CD4-positive, alpha-beta T cell treated with Interferon alpha-2 for 1 hour (primary cell): ENCODE measurements around the gene MIPOL1.
"Not testable (repeated sequence)": the region's sequence is repeated elsewhere in the genome, so short reads cannot be mapped to it uniquely, and the experiment has no call there.

ENCODE experiments used
- DNase-seq, 2 donors: peaks; one replicate each; pipeline ENCODE4 v3.0.0-alpha.2; 2020 to 2022

The MIPOL1 gene

GRCh38 chr14:37187840-37188577 lies 9.7 kb upstream of the MIPOL1 start:
- DNase-seq, result not testable (repeated sequence)

- DNase-seq, result not testable (repeated sequence)
Measured at GRCh38 chr14:37189733-37190132, 8.0 kb upstream of the MIPOL1 start.

DNA sequence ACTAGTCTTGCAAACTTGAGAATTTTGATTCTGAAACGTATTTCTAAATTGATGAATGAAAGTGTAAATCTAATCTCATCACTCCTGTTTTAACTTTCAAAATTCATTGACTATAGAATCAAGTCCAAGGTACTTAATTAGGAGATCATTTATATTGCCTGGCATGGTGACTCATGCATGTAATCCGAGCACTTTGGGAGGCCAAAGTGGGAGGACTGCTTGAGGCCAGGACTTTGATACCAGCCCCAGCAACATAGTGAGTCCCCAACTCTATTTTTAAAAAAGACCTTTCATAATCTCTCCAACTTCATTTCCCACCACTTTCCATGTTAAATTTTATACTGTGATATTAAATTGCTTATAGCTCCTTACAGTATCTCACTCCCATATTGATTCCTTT lies 3.0 kb upstream of the MIPOL1 start:
- no peak for DNase-seq

GRCh38 chr14:37195327-37195726 lies 2.4 kb upstream of the MIPOL1 start:
- DNase-seq, result no peak

GRCh38 chr14:37196604-37197420 lies 925 bp upstream of the MIPOL1 start:
- DNase-seq, result no peak

DNA sequence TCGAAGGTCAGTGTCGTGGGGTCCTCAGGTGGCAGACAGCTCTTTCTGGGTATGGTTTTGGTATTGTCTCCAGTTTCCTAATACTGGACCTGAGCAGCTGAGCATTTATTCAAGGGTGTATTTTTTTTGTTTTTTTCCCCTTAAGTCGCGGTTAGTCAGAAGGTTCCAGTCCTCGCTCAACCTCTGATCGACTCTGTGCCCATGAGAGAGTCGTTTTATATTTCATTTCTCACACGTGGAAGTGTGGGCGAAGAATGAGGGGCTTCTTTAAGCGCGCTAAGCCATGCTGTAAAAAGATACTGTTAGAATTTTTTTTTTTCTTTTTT lies 499 bp downstream of the MIPOL1 start:
- DNase-seq, result no peak

GRCh38 chr14:37198907-37199306 lies 1.2 kb downstream of the MIPOL1 start:
- no peak for DNase-seq

DNA sequence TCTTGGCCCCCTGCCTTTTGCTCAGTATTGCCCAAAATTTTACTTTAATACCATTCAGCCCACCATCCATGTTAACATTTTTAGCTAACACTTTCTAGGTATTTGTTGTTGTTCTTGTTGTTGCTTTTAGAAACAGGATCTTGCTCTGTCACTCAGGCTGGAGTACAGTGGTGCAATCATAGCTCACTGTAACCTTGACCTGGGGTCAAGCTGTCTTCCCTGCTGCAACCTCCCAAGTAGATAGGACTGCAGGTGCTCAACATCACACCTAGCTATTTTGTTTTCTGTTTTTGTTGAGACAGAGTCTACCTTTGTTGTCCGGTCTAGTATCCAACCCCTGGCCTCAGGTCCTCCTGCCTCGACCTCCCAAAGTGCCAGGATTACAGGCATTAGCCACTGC lies 4.0 kb downstream of the MIPOL1 start:
- DNase-seq, result no peak

GRCh38 chr14:37202265-37202664 lies 4.5 kb downstream of the MIPOL1 start:
- no peak for DNase-seq

DNA sequence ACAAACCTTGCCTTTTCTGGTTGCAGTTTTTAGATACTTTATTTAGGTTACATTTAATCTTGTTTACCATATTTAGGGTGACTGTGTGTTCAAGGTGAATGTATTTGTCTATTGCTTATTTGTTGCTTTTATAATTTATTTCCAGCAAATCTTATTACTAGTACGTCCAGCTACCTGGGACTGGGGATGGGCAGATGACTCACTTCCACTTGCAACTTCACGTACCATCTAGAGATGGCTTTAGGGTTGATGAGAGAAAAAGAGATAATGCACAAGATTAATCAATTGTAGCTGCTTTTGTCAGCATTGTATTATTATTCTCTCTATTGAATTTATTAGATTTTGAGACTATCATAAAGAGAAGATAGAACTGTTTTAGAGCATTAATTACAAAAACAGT lies 5.1 kb downstream of the MIPOL1 start:
- DNase-seq, result no peak

- DNase-seq, result no peak
Measured at GRCh38 chr14:37203423-37203822, 5.7 kb downstream of the MIPOL1 start.

GRCh38 chr14:37205623-37206605 lies 8.2 kb downstream of the MIPOL1 start:
- DNase-seq, result not testable (repeated sequence)

- DNase-seq, result not testable (repeated sequence)
Measured at GRCh38 chr14:37209617-37210016, 11.9 kb downstream of the MIPOL1 start.

DNA sequence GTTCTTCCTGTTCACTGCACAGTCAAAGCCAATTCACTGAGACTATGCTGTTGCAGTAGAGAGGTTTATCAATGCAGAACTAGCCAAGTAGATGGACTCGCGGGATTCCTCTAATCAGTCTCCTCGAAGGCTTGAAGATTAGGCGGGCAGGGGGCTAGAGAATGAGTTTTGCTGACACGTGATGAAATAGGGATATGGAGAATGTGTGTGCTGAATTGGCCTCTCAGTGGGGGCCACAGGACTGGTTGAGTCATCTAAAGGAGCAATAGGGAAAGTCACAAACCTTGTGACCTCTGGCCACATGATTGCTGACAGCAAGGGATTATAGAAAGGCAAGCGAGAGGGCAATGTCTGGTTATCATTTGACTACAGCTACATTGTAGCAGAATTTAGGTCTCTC lies 12.7 kb downstream of the MIPOL1 start:
- no peak for DNase-seq

GRCh38 chr14:37213016-37213415 lies 15.3 kb downstream of the MIPOL1 start:
- no peak for DNase-seq

- no peak for DNase-seq
Measured at GRCh38 chr14:37215345-37215744, 17.6 kb downstream of the MIPOL1 start.

GRCh38 chr14:37221073-37221472 lies 23.3 kb downstream of the MIPOL1 start:
- DNase-seq, result no peak

- DNase-seq, result no peak
Measured at GRCh38 chr14:37223947-37224474, 26.3 kb downstream of the MIPOL1 start.

- DNase-seq, result not testable (repeated sequence)
Measured at GRCh38 chr14:37225668-37226067, 27.9 kb downstream of the MIPOL1 start.

DNA sequence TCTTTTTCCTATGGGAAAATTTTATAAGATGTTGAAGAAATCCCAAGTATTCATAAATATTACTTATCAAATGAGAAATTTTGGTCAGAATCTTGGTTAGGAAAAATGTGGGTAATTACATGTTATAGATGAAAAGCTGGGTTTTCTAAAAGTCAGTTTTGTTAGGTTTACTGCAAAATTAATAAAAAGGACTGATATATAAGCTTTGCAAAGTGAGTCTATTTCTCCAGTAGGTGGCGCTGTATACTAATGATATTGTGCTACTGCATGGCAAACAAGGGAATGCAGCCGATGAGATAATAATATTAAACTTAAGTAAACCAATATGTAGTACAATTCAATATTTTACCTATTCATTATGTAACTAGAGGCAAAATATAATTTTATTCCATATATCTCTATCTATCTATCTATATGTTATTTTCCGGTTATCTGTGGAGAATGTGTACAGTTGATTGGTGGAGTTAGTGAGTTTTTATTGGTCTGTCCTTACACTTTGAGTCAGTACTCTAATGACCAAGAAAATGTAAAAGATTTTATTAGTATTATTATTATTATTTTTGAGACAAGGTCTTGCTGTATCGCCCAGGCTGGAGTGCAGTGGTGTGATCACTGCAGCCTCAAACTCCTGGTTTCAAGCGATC lies 32.9 kb downstream of the MIPOL1 start:
- peak in 1 of 2 donors; percentile 48 for DNase-seq

DNA sequence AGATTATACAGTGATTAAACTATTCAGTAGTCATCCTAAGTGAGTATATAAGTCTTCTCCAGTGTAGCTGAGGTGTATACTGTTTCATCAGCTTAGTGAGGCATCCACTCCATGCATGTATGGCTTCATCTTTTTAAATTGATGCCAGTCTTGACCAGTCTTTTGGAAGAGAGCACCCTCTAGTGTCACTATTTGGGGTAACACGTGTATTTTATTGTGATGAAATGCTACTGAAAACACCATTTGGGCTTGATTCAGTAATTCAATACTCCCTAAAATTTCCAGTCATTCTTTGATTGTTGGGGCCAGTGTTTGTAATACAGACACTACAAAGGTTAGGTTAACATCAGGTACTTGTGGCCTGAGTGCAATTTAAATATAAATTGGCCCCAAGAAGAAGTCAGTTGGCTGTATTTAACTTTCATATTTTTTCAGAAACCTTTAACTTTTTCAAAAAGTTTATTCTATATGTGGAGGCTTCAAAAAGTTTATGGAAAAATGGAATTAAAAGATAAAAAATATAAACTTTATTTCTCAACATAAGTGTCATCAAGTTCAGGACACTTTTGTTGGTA lies 35.3 kb downstream of the MIPOL1 start:
- peak in 1 of 2 donors; percentile 9 for DNase-seq

- DNase-seq, result no peak
Measured at GRCh38 chr14:37234222-37234621, 36.5 kb downstream of the MIPOL1 start.
